GM19463 (cell line): Measurements from ENCODE around the gene TTBK2.

ENCODE experiments used
- ATAC-seq: cut with Tn5 transposase; IDR thresholded peaks from one replicate; pipeline ENCODE4 v1.9.1; 2021; ENCODE audit warnings: mild to moderate bottlenecking, moderate library complexity; ENCODE audit not compliant: unreplicated experiment

The TTBK2 gene

GRCh38 chr15:42832576-42832975 lies 88.0 kb downstream of the TTBK2 start:
- no peak for ATAC-seq

DNA sequence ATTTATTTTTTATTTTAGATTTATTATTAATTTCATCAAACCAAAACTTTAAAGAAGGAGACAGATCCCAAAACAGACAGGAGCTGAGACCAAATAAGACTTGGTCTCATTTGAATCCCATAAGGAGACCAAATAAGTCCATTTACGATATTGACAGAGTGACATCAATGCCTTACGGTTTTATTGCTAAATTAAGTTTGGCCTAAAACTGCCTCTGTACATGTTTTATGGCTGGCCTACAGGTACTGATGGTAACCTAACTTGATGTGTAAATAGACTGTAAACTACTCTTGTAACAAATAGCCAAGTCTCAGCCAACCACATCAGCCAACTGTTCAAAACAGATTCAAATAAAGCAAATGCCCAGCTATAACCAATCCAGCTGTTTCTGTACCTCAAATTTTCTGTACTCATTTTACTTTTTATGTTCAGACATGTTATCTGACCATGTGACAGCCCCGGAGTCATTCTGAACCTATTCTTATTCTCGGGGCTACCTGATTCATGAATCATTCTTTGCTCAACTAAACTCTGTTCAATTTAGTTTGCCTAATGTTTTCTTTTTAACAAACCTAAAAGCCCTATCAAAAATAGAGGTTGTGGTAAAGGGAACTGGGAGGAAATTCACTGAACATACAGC lies 94.2 kb downstream of the TTBK2 start:
- no peak for ATAC-seq

GRCh38 chr15:42825599-42825998 lies 95.0 kb downstream of the TTBK2 start:
- ATAC-seq = no peak

GRCh38 chr15:42820811-42821210 lies 99.8 kb downstream of the TTBK2 start:
- no peak for ATAC-seq

- no peak for ATAC-seq
These were observed 100.8 kb downstream of the TTBK2 start for GRCh38 chr15:42819786-42820185.

- no peak for ATAC-seq
These were observed 109.1 kb downstream of the TTBK2 start for GRCh38 chr15:42811433-42811832.

GRCh38 chr15:42808913-42809312 lies 111.7 kb downstream of the TTBK2 start:
- ATAC-seq = no peak

- no peak for ATAC-seq
These were observed 115.3 kb downstream of the TTBK2 start for GRCh38 chr15:42805266-42805665.

GRCh38 chr15:42804739-42805138 lies 115.8 kb downstream of the TTBK2 start:
- ATAC-seq = no peak

DNA sequence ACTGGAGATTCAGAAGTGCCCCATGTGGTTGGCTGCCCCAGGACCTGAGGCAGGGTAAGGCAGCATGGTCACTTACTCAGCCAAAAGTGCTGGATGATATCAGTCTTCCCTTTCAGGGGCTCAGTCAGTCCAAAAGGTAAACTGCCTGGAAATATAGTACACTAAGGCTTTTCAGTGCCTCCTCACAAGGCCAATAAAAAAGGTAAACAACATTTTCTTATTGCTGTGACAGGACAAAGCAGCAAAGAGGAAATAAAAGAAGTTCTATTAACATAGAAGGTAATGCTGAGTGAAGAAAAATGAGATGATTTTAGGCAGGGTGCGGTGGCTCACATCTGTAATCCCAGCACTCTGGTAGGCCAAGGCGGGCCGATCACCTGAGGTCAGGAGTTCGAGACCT lies 117.1 kb downstream of the TTBK2 start:
- no peak for ATAC-seq

DNA sequence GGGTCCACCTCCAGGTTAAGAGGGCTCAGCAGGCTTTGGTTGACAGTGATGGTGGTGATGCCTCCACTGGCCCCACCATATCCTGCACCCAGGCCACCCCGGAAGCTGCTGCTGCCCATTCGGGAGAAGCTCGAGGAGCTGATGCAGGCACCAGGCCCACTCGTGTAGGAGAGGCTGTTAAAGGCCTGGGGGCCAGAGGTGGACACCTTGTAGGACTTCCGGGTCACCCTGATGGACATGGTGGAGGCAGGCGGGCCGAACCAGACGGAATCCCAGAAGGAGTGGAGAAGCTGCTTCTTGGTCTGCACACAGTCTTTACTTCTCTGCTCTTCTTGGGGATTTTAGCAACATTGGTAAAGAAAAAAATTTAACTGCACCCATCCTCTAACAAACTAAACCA lies 118.4 kb downstream of the TTBK2 start:
- ATAC-seq = no peak

- ATAC-seq = no peak
These were observed 119.7 kb downstream of the TTBK2 start for GRCh38 chr15:42800731-42801474.

GRCh38 chr15:42798802-42799201 lies 121.8 kb downstream of the TTBK2 start:
- ATAC-seq = no peak

GRCh38 chr15:42796955-42797782 lies 123.4 kb downstream of the TTBK2 start:
- no peak for ATAC-seq

DNA sequence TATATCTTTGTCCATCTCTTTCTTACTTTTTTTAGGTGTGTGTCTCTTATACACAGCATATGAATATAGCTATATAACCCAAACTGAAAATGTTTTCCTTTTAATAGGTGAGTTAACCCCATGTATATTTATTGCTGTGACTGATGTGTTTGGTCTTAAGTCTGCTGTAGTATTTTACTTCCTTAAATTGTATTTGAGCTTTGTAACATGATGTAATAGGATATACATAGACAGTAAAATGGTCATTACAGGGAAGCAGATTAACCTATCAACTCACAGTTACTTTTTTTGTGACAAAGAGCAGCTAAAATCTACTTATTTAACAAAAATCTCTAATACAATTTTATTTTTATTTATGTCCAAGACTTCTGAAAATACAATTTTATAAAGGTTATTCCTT lies 131.9 kb downstream of the TTBK2 start:
- no peak for ATAC-seq

GRCh38 chr15:42786978-42787377 lies 133.6 kb downstream of the TTBK2 start:
- no peak for ATAC-seq

DNA sequence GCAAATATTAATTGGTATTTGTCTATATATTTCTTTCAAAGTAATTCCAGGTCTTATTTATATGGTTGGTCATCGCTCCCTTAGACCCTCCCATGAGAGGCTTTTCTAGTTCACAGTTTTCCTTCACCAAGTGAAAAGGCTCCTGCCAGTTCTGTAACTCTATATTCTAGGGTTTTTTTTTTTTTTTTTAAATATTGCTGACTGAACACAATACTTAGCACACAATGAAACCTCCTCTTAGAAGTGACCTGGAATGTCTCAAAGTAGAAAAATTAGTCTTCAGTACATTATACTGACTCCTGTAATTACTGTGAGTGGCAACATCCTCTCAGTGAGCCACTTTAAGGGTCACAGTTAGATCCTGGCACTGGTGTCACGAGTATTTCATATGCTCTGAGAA lies 135.0 kb downstream of the TTBK2 start:
- ATAC-seq = no peak

- ATAC-seq = no peak
These were observed 135.9 kb downstream of the TTBK2 start for GRCh38 chr15:42784705-42785104.

GRCh38 chr15:42782716-42783115 lies 137.9 kb downstream of the TTBK2 start:
- no peak for ATAC-seq

DNA sequence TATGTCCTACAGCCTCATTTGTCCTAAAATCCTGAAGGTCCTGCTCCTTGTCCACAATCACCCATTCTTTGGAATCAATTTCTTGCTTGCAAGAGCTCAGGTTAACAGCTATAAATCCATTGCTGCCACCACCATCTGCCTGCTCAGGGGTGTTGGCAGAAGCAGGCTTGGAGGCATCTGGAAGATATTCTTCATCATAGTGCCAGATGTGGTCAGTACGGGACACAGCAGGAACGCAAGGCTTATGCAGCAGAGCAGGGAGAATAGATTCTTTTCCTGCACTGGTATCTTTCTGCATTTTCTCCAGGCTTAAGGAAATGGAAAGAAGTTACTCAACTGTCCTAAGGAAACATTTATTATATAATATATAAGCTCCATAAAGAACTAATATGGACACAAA lies 145.2 kb downstream of the TTBK2 start:
- ATAC-seq = no peak

DNA sequence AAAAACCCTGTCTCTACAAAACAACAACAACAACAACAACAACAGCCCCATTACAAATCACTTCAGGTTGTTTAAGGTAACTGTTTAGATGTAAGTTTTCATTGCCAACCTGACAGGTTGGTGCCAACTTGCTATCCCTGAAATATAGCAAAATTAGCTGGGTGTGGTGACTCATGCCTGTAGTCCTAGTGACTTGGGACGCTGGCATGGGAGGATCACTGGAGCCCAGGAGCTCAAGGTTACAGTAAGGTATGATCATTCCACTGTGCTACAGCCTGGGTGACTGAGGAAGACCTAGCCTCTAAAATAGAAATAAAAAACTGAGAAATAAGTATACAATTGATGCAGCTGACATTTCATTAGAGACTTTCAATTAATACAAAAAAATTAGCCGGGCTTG lies 147.7 kb downstream of the TTBK2 start:
- ATAC-seq = no peak

- no peak for ATAC-seq
These were observed 148.4 kb downstream of the TTBK2 start for GRCh38 chr15:42772144-42772543.
